Measurements from ENCODE around the gene SCN2A. TPM values are rescaled to one million over a fixed set of nuclear protein-coding genes. Genes with fewer than 3 reads are reported as not detected.

SCN2A gene
- total and polyA plus RNA-seq, 9 of the 15 experiments (the other 6 are each of a cell fraction or from before 2014, with no cell fraction given), result 0.08 to 0.69 (median 0.31) TPM; not detected in 1

DNA sequence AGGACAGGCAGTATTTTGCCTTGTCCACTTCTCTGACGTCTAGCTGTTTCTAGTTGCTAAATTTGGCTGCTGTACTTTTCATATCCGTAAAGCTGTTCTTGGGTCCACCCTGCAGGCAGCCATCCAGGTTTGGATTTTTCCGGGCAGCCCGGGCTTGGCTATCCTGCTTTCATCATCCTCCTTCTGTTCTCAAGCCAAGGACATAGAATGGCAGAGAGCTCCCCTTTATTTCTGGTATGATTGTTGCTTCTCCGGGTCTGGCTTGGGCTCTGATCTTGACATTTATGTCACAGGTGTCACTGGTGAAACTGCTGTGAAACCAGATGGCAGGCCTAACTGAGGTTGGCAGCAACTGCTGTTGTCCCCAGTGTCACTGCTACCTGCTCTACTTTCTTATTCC lies 35.5 kb downstream of the SCN2A start:
- Histone ChIP-seq H3K9me1 (ENCODE audit: control insufficient read depth, insufficient read depth, low read length) (no peaks in the 10 kb centered on the region), H3K27ac (ENCODE audit: extremely low read depth, low read depth, low read length) (no peak overlapping the region), H3K9me3 (replicated peaks; ENCODE audit: control insufficient read depth, insufficient read depth, low read depth, low read length) (no peaks in the 10 kb centered on the region), H3K36me3 (ENCODE audit: control insufficient read depth, insufficient read depth, low read length) (no peaks in the 10 kb centered on the region), H3K9ac (ENCODE audit: insufficient read depth in 1 of 2, low read depth in 2 of 2, low read length in 2 of 2) (no peak overlapping the region), H3K4me3 (no peak overlapping the region), H3K4me1 (replicated peaks in 1 of 2; ENCODE audit: control insufficient read depth in 2 of 2, insufficient read depth in 2 of 2, low read length in 2 of 2) (no peaks in the 10 kb centered on the region), H3K4me2 (ENCODE audit: insufficient read depth, low read length) (no peak overlapping the region), H4K20me1 (replicated peaks; ENCODE audit: control insufficient read depth, insufficient read depth, low read length) (no peaks in the 10 kb centered on the region), H2AFZ (ENCODE audit: low read depth, low read length) (no peak overlapping the region), H3K79me2 (ENCODE audit: control insufficient read depth, insufficient read depth, low read length) (no peaks in the 10 kb centered on the region), H3K27me3 (ENCODE audit: control insufficient read depth in 2 of 2, insufficient read depth in 2 of 2, low read length in 2 of 2) (no peaks in the 10 kb centered on the region)
- no TSS peak for BruUV-seq (replicated peaks)
- no peak for DNase-seq (ENCODE audit: extremely low read depth in 1 of 4, low spot score in 3 of 4)
- TF ChIP-seq CTCF (IDR thresholded peaks at IDR 0.05 in 2 of 3, conservative IDR thresholded peaks at IDR 0.05 in 1 of 3; ENCODE audit: insufficient read depth in 2 of 3, low read depth in 1 of 3, low read length in 3 of 3), result no peak
- TF ChIP-seq RBM39 (optimal IDR thresholded peaks at IDR 0.05; ENCODE audit: low read depth, low read length), result no peak
- TF ChIP-seq MED1 (CRISPR knock-in tag; IDR thresholded peaks at IDR 0.05; ENCODE audit: borderline replicate concordance), result no peak
- TF ChIP-seq ZNF347 (CRISPR knock-in tag; IDR thresholded peaks at IDR 0.05; ENCODE audit: low read depth), result no peak
- no peak for TF ChIP-seq KDM5B (IDR thresholded peaks at IDR 0.05; ENCODE audit: insufficient replicate concordance, low read depth, low read length)
- no peak for TF ChIP-seq ZNF263 (CRISPR knock-in tag; IDR thresholded peaks at IDR 0.05; ENCODE audit: borderline replicate concordance)
- TF ChIP-seq ZNF121 (CRISPR knock-in tag; conservative IDR thresholded peaks at IDR 0.05), result no peak
- TF ChIP-seq CLOCK (CRISPR knock-in tag; IDR thresholded peaks at IDR 0.05; ENCODE audit: borderline replicate concordance), result no peak
- no peak for TF ChIP-seq ZNF778 (CRISPR knock-in tag; IDR thresholded peaks at IDR 0.05)
- no peak for TF ChIP-seq ZBTB8A (IDR thresholded peaks at IDR 0.05; ENCODE audit: partially characterized antibody)
- no peak for TF ChIP-seq PURB (CRISPR knock-in tag; IDR thresholded peaks at IDR 0.05; ENCODE audit: low read depth)
- TF ChIP-seq CBFA2T3 (IDR thresholded peaks at IDR 0.05), result no peak
- TF ChIP-seq MEIS2 (IDR thresholded peaks at IDR 0.05; ENCODE audit: partially characterized antibody), result no peak
- no peak for TF ChIP-seq SIX5 (IDR thresholded peaks at IDR 0.05; ENCODE audit: borderline replicate concordance in 1 of 2, insufficient read depth in 1 of 2, low read depth in 1 of 2, low read length in 2 of 2)
- no peak for TF ChIP-seq PCBP1 (IDR thresholded peaks at IDR 0.05; ENCODE audit: low read depth, low read length, poor library complexity, severe bottlenecking)
- no peak for TF ChIP-seq ZFP91 (CRISPR knock-in tag; IDR thresholded peaks at IDR 0.05)
- in situ Hi-C loops (cut with MboI) (no loop called here), intact Hi-C loops (cut with micrococcal nuclease) (no loop called here)
- WGBS (ENCODE audit: insufficient coverage, low coverage, missing lambda C conversion rate), result 1% methylated on average over 5 of the region's 5 CpGs
- FAIRE-seq, result no peak
- no peak for ATAC-seq
- ChIA-PET CTCF (ENCODE audit: low intra/inter-chr PET ratio) (no interaction called here), POLR2A (interaction anchor here (0.6 kb wide), 1 partner anchor 11 kb away, joined by 3 read pairs; no protein-coding TSS in a partner anchor)
